Right hindlimb (tissue), 1 donor: ENCODE data around the gene LEFTY2.
A peak's percentile ranks its signal among the peaks of the same experiment; 100 is the strongest.
"Not testable (repeated sequence)": the region's sequence is repeated elsewhere in the genome, so short reads cannot be mapped to it uniquely, and the experiment has no call there.

ENCODE experiments used
- DNase-seq: peaks from one replicate; pipeline ENCODE4 v3.0.0-alpha.2; 2018

LEFTY2 gene

GRCh38 chr1:225953315-225953714 is 12.3 kb upstream of the LEFTY2 start:
- DNase-seq = no peak

- no peak for DNase-seq
Measured at GRCh38 chr1:225950905-225951497, 10.0 kb upstream of the LEFTY2 start.

GRCh38 chr1:225949041-225949440 is 8.0 kb upstream of the LEFTY2 start:
- no peak for DNase-seq

GRCh38 chr1:225946803-225947202 is 5.8 kb upstream of the LEFTY2 start:
- DNase-seq = no peak

- no peak for DNase-seq
Measured at GRCh38 chr1:225946082-225946620, 5.1 kb upstream of the LEFTY2 start.

- DNase-seq = no peak
Measured at GRCh38 chr1:225945564-225945963, 4.5 kb upstream of the LEFTY2 start.

GRCh38 chr1:225944951-225945350 is 3.9 kb upstream of the LEFTY2 start:
- no peak for DNase-seq

- DNase-seq = no peak
Measured at GRCh38 chr1:225944387-225944786, 3.4 kb upstream of the LEFTY2 start.

GRCh38 chr1:225943582-225943981 is 2.6 kb upstream of the LEFTY2 start:
- no peak for DNase-seq

GRCh38 chr1:225942574-225942973 is 1.6 kb upstream of the LEFTY2 start:
- DNase-seq = no peak

GRCh38 chr1:225941942-225942222 is 862 bp upstream of the LEFTY2 start:
- DNase-seq = no peak

- DNase-seq = peak; percentile 60
Measured at GRCh38 chr1:225940385-225941151, 452 bp downstream of the LEFTY2 start.

- DNase-seq = not testable (repeated sequence)
Measured at GRCh38 chr1:225939939-225940310, 1.1 kb downstream of the LEFTY2 start.

- not testable (repeated sequence) for DNase-seq
Measured at GRCh38 chr1:225939097-225939938, 1.7 kb downstream of the LEFTY2 start.

- no peak for DNase-seq
Measured at GRCh38 chr1:225937048-225937968, 3.7 kb downstream of the LEFTY2 start.

- DNase-seq = no peak
Measured at GRCh38 chr1:225936523-225936922, 4.5 kb downstream of the LEFTY2 start.

- not testable (repeated sequence) for DNase-seq
Measured at GRCh38 chr1:225936086-225936485, 4.9 kb downstream of the LEFTY2 start.

- DNase-seq = no peak
Measured at GRCh38 chr1:225934711-225935110, 6.3 kb downstream of the LEFTY2 start.

- DNase-seq = no peak
Measured at GRCh38 chr1:225933072-225933471, 7.9 kb downstream of the LEFTY2 start.

GRCh38 chr1:225931270-225932136 is 9.5 kb downstream of the LEFTY2 start:
- no peak for DNase-seq

- DNase-seq = no peak
Measured at GRCh38 chr1:225930566-225930965, 10.5 kb downstream of the LEFTY2 start.

- not testable (repeated sequence) for DNase-seq
Measured at GRCh38 chr1:225929462-225929861, 11.6 kb downstream of the LEFTY2 start.
